ENCODE results near the gene ZYX.

GRCh38 chr7:143376396-143376795, 4.7 kb upstream of the ZYX start:
- no peak for TF ChIP-seq CTCF (IDR thresholded peaks at IDR 0.05)
- TF ChIP-seq POLR2A (IDR thresholded peaks at IDR 0.05) = no peak
- no peak for TF ChIP-seq POLR2AphosphoS5 (IDR thresholded peaks at IDR 0.05)

All from suprapubic skin (tissue), 4 donors.